ENCODE results near the gene STK24.

The STK24 gene

GRCh38 chr13:98459721-98460370, 117.1 kb downstream of the STK24 start:
- no peak for FAIRE-seq
- DNase-seq (ENCODE audit: insufficient read length, low spot score) = no peak
- TF ChIP-seq POLR2A (IDR thresholded peaks at IDR 0.05; ENCODE audit: low read depth, low read length) = no peak

DNA sequence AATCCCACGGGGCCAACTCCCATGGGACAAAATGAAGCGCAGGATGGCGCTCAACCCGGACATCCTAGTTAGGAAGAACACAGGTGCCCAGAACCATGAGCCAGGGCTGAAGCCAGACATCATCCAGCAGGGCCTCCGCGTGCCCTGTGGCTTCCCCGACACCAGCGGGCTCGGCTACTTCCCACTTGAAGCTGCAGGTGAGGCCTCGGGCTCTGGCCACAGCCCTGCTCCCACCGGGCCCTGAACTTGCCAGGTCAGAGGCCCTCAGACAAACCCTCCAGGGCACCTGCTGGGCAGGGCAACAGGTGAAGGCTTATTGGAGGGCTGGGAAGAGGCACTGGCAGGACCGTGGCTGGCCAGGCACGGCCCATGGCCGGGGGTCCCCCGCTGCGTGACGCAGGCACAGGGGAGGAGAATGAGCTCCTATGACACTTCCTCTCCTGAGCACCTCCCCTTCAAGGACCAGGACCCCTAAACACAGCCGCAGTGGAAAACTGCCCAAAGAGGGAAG, 117.7 kb downstream of the STK24 start:
- no peak for DNase-seq (ENCODE audit: insufficient read length, low spot score)
- TF ChIP-seq POLR2A (IDR thresholded peaks at IDR 0.05; ENCODE audit: low read depth, low read length) = no peak
- no peak for FAIRE-seq

DNA sequence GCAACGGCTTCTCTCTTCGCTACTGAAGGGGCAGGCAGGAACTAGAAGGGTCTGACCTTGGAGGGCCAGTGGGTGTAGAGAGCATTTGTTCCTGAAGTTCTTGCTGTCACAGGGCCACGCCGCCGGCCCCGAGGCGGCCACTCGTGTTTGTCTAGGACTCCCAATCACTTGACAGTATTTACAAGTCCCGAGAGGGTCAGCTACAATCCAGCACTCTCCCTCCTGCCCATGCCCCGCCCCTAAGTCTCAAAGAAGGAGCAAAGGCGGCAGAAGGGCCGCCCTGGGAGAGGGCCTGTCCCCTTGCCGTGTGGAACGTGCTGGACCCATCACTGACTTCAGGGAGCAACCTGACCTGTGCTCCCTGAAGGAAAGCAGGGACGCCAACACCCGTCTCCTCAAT, 118.5 kb downstream of the STK24 start:
- no peak for TF ChIP-seq POLR2A (IDR thresholded peaks at IDR 0.05; ENCODE audit: low read depth, low read length)
- DNase-seq (ENCODE audit: insufficient read length, low spot score) (no peak), FAIRE-seq (no peak)

GRCh38 chr13:98457053-98457452, 119.9 kb downstream of the STK24 start:
- no peak for DNase-seq (ENCODE audit: insufficient read length, low spot score)
- no peak for FAIRE-seq
- TF ChIP-seq POLR2A (IDR thresholded peaks at IDR 0.05; ENCODE audit: low read depth, low read length) = no peak

- DNase-seq (ENCODE audit: insufficient read length, low spot score) = no peak
- TF ChIP-seq POLR2A (IDR thresholded peaks at IDR 0.05; ENCODE audit: low read depth, low read length) = no peak
- FAIRE-seq = no peak
Observed at GRCh38 chr13:98456413-98456845, 120.5 kb downstream of the STK24 start.

DNA sequence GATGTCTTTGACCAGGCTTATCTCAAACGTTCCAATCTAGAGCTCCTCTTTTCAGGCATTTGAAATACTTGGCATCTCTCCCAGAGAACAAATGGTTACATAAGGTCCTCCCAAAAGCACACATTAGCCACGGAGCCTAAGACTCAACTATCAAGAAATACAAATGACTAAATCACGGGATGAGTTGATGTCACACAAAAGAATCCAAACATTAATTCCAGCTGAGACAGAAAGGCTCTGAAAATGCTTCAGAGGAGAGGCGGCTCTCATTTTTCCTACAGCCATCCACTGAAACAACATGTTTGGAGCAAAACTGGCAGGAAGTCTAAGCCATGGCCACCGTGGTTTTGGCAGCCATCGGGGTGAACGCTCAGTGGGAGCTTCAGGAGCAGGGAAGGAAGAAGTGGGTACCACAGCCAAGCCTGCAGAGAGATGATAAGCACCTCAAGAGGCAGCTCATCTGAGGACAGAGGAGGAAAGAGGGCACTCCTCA, 122.5 kb downstream of the STK24 start:
- no peak for TF ChIP-seq POLR2A (IDR thresholded peaks at IDR 0.05; ENCODE audit: low read depth, low read length)
- FAIRE-seq (peak; percentile 62), DNase-seq (ENCODE audit: insufficient read length, low spot score) (no peak)

GRCh38 chr13:98452851-98453843, 123.8 kb downstream of the STK24 start:
- DNase-seq (ENCODE audit: insufficient read length, low spot score) = no peak
- no peak for FAIRE-seq

DNA sequence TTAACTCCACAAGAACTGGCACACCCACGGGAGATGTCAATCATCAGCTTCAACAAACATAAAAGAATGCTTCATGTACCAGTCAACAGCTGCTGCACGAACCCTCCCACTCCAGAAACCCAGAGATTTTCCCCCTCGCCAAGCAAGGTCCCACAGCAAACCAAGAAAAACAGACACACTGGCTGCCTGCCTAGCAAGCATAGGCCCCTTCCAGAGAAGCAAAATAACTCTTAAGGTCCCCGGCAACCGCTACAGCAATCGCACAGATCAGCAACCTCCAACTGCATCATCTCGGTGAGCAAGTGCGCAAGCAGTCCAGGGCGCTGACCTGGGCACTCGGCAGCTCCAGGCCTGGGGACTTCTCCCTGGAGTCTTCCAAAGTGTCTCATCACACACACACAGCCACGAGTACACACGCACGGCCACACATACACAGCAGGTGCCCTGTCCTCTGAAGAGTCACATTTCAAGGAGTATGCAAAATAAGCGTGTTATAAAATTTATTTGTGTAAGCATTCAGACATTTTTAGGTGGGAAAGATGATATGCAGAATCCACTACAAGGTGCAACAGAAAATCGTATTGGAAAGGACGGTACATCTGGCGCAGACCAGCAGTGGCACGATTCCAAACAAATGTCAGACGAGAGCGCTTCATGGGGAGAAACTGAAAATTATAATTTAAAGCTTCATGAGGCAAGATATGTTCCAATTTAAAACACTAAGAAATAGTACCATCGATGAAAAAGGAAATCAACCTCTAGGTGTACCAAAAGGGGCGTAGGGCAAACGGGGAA, 125.0 kb downstream of the STK24 start:
- FAIRE-seq (no peak), DNase-seq (ENCODE audit: insufficient read length, low spot score) (no peak)
- TF ChIP-seq POLR2A (IDR thresholded peaks at IDR 0.05; ENCODE audit: low read depth, low read length) = no peak

More at GRCh38 chr13:98452851-98453843, 123.8 kb downstream of the STK24 start:
- TF ChIP-seq POLR2A (IDR thresholded peaks at IDR 0.05; ENCODE audit: low read depth, low read length) = no peak

- no peak for FAIRE-seq
- TF ChIP-seq POLR2A (IDR thresholded peaks at IDR 0.05; ENCODE audit: low read depth, low read length) = no peak
- no peak for DNase-seq (ENCODE audit: insufficient read length, low spot score)
Observed at GRCh38 chr13:98450539-98451111, 126.3 kb downstream of the STK24 start.

DNA sequence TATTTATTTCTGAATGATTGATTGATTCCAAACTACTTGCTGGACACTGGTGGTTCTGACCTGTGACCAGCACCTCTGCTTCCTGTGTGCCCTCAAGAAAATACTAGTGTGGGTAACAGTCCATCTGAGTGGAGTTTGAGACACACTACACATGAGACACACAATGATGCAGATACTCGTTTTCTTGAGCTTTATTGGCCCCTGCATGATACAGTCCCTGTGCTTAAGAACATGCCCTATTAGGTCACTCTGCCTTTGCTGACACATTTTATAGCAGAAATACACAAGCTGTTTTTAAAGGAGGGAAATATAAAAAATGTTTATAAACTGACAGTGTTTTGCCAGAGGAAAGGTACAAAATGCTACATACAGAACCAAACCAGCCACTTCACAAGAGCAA, 126.9 kb downstream of the STK24 start:
- TF ChIP-seq POLR2A (IDR thresholded peaks at IDR 0.05; ENCODE audit: low read depth, low read length) = no peak

DNA sequence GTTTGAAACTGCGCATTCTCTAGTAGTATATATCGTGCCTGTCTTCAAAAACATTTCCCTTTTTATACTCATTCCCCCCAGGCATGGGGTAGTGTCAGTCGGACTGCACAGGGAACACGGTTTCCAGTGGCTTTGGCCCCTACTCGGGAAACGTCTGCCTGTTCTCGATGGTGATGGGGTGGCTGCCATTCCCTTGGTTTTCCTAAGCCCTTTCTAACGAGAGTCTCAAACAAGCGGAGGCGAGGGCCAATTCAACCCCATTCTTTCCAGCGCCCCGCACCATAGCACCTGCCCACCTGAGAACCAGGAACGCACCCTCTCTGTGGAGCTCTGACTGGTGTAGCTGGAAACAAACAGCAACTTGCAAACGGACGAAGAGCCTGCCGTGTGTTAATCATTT, 127.6 kb downstream of the STK24 start:
- DNase-seq (ENCODE audit: insufficient read length, low spot score) (no peak), FAIRE-seq (no peak)
- TF ChIP-seq POLR2A (IDR thresholded peaks at IDR 0.05; ENCODE audit: low read depth, low read length) = no peak

More for the DNA sequence above, 126.9 kb downstream of the STK24 start:
- FAIRE-seq (no peak), DNase-seq (ENCODE audit: insufficient read length, low spot score) (no peak)

GRCh38 chr13:98448642-98448928, 128.3 kb downstream of the STK24 start:
- FAIRE-seq (no peak), DNase-seq (ENCODE audit: insufficient read length, low spot score) (no peak)
- no peak for TF ChIP-seq POLR2A (IDR thresholded peaks at IDR 0.05; ENCODE audit: low read depth, low read length)

GRCh38 chr13:98447881-98448641, 128.8 kb downstream of the STK24 start:
- DNase-seq (ENCODE audit: insufficient read length, low spot score) (no peak), FAIRE-seq (no peak)
- TF ChIP-seq POLR2A (IDR thresholded peaks at IDR 0.05; ENCODE audit: low read depth, low read length) = no peak
